ENCODE results near the gene PLEKHN1. TPM values are rescaled to one million over a fixed set of nuclear protein-coding genes. Genes with fewer than 3 reads are reported as not detected.
A peak's percentile ranks its signal among the peaks of the same experiment; 100 is the strongest.

Gene PLEKHN1
- total RNA-seq, 1 donor from 2014 or later: not detected

DNA sequence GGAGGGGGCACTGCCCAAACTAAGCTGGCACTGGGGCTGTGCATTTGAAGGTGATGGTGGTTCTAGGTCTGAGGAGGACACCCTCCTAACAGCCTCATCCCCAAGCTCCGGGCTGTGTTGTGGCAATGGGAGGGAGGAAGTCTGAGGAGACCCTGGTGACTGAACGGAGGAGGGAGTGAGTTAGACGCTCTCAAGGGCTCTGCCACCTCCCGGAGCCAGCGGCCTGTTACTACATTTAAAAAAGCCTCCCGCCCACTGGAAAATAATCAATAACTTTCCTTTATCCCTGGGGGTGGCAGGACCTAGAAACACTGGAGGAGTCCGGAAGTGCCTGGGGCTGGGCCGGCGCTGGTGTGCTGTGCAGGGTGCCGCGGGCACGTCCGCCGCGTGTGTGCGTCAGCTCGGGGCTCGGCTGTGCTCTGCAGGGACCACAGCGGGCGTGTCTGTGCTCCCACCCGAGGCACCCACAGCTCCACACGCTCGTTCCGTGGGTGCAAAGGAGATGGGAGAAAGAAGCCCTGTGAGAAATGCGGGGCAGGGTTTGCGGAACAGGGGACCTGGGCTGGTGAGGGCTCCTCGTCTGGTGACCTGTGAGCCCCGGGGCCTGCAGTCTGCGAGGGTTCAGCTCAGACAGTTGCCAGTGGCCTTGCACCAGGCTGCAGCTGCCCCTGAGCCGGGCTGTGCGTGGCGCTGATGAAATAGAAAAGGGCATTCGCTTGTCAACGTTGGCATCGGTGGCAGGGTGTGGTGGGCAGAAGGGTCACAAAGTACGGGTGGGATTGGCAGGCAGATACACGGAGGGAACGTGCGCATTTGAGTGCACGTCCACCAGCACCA, 37.2 kb upstream of the PLEKHN1 start:
- no peak for ATAC-seq (ENCODE audit: poor library complexity)
- intact Hi-C loops (cut with DNase I): no loop called here
- DNase-seq: no peak

DNA sequence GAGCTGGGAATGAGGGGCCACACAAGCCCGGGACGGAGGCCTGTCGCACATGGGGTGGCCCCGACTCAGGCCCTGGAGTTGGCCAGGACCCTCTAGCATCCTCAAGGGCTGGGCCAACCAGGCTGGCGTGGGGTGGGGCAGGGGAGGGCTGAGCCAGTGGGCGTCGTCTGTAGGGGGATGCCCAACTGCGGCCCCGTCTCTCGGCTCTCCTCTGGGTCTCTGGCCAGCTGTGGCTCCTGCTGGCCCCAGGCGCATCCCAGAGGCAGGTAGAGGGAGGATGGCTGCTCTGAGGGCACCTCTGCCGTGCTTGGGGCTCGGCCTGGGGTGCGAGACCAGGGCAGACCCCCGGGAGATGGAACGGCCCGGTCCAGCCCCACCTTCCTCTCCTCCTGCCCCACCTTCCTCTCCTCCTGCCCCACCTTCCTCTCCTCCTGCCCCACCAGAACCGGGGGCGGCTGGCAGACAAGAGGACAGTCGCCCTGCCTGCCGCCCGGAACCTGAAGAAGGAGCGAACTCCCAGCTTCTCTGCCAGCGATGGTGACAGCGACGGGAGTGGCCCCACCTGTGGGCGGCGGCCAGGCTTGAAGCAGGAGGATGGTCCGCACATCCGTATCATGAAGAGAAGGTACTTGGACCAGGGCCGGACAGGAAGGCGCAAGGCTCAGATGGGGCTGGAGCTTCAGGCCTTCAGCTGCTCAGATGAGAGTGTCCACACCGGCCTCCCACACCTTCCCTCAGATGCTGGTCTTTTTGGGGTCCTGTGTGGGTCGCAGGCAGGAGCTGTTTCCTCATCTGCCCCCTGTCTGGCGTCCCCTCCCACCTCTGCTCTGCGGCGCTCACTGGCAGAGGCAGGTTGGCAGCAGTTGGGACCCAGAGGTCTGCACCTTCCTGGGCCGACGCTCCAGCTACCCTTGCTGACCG, 36.3 kb upstream of the PLEKHN1 start:
- intact Hi-C loops (cut with DNase I): no loop called here

DNA sequence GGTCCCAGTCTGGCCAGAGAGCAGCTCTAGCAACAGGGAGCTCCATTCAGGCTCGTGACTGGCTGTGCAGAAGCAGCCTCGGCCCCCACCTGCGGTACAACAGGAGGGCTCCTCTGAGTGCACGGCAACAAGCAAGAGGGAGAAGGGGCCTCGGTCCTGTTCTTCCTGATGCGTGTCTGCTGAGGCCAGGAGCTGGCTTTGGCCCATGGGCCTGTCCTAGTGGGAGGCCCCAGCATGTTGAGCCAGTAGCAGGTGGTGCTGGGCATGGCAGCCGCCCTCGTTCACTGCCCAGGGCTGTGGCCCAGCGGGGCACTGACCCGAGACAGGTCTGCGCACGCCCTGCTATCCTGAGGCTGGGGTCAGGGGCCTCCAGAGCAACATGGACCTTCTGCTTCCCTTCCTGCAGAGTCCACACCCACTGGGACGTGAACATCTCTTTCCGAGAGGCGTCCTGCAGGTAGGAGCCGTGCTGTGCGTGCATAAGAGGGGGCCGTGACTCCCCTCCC, 35.6 kb upstream of the PLEKHN1 start:
- intact Hi-C loops (cut with DNase I): no loop called here
- DNase-seq: no peak
- ATAC-seq (ENCODE audit: poor library complexity): no peak

More for the DNA sequence above, 36.3 kb upstream of the PLEKHN1 start:
- ATAC-seq (ENCODE audit: poor library complexity) (no peak), DNase-seq (no peak)

- intact Hi-C loops (cut with DNase I): no loop called here
- DNase-seq (no peak), ATAC-seq (ENCODE audit: poor library complexity) (no peak)
Measured at GRCh38 chr1:931380-932172, 34.7 kb upstream of the PLEKHN1 start.

- no peak for ATAC-seq (ENCODE audit: poor library complexity)
- DNase-seq: no peak
- intact Hi-C loops (cut with DNase I): no loop called here
Measured at GRCh38 chr1:932173-932510, 34.1 kb upstream of the PLEKHN1 start.

DNA sequence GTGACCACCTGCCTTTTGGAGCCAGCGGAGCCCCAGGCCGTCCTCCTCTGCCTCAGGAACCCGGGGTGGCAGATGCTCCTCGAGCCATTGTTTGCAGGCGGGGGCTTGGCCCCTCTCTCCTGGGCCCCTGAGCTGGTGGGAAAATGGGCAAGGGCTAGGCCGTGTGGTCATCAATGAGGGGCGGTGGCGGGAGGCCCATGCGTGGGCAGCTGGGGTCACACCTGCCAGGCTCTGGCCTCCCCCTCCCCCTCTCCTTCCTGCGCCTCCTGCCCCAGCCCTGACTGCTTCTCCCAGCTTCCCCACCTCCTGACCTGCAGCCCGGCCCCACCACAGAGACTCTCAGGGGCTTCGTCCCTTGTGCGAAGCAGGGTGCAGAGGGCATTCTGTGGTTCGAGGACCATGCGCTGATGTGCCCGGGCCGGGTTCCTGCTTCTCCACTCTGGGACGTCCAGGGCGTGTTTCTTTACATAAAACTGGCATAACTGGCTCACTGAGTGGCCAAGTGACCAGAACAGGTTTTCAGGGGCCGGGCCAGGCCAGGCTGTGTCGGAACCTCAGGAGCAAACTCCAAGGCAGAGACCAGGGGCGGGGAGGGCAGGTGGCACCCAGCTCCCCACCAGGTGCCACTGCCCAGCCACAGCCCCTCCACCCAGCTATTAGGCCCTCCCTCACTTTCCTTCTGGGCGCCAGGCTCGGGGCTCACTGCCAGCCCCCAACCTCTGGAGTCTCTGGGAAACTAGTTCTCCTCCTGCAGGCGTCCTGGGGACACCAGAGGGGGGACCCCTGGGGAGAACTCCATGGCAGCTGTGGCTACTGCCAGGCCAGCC, 33.3 kb upstream of the PLEKHN1 start:
- no peak for DNase-seq
- no peak for ATAC-seq (ENCODE audit: poor library complexity)
- intact Hi-C loops (cut with DNase I): no loop called here

- DNase-seq (no peak), ATAC-seq (ENCODE audit: poor library complexity) (no peak)
- intact Hi-C loops (cut with DNase I): no loop called here
Measured at GRCh38 chr1:933603-933940, 32.7 kb upstream of the PLEKHN1 start.

DNA sequence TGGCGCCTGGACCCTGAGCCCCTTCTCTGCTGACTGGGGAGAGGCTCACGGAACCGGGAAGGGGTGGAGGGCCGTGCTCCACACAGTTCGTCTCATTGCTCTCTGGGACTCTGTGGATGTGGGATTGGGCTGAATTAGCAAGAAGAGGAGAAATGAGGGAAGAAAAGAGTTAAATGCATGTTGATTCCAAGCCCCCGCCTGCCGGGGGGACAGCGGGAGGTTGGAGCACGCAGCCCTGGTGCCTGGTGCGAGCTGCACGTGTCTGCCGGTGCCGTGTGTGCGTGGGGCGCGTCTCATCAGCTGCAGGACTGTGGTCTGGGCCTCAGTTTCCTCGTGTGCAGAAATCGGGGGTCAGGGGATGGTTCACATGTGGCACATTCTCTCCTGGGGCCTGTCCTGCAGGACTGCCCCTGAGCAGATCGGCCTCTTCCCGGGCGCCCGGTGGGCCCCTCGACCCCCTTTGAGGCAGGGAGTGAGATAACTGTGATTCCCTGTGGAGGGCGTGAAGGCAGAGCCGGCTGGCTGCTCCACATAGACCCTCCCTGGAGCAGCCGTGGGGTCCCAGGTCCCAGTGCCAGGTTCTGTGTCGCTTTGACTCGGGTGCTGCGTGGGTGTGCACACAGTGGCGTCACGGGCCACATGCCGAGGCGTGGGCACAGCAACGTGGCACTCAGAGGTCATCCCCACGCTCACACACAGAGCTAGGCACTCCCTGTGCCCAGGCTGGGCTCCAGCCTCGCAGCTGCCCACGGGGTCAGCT, 31.1 kb upstream of the PLEKHN1 start:
- intact Hi-C loops (cut with DNase I): no loop called here
- DNase-seq (no peak), ATAC-seq (ENCODE audit: poor library complexity) (no peak)

DNA sequence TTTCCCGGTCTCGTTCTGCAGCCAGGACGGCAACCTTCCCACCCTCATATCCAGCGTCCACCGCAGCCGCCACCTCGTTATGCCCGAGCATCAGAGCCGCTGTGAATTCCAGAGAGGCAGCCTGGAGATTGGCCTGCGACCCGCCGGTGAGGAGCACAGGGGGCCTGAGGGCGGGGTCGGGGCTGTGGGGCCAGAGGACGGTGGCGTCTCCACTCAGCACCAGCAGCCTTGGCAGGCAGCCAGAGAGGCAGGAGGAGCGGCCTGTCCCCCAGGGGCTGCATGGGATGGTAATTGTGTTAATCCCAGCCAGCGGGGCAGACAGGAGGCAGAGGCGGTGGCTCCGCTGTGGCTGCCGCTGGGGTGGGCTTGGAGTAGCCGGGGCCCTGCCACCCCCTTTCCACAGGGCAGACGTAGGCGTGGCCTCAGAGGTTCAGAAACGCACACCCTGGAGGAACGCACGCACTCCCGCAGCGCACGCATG, 30.5 kb upstream of the PLEKHN1 start:
- intact Hi-C loops (cut with DNase I): no loop called here
- ATAC-seq (ENCODE audit: poor library complexity): no peak
- DNase-seq: no peak

- intact Hi-C loops (cut with DNase I): no loop called here
- no peak for ATAC-seq (ENCODE audit: poor library complexity)
- DNase-seq: no peak
Measured at GRCh38 chr1:936348-937264, 29.7 kb upstream of the PLEKHN1 start.

DNA sequence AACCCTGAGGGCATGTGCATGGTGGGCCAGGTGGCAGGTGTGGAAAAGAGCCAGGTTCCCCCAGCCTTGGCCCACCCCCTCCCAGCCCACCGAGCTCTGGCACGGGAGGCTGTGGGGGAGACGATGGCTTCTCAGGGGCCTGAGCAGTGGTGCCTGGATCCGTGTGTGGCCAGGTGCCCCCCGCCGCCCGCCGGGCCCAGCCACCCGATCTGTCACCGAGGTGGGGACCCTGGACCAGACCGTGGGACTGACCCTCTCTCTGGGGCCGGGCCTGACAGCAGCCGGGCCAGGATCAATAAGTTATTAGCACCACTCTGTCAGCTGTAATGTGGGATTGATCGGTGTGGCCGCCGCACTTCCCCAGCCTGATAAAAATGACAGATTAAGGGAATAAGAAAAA, 28.8 kb upstream of the PLEKHN1 start:
- DNase-seq (no peak), ATAC-seq (ENCODE audit: poor library complexity) (no peak)
- intact Hi-C loops (cut with DNase I): no loop called here

- ATAC-seq (ENCODE audit: poor library complexity) (peak; percentile 63), DNase-seq (no peak)
- intact Hi-C loops (cut with DNase I): no loop called here
Measured at GRCh38 chr1:938088-938683, 28.1 kb upstream of the PLEKHN1 start.

DNA sequence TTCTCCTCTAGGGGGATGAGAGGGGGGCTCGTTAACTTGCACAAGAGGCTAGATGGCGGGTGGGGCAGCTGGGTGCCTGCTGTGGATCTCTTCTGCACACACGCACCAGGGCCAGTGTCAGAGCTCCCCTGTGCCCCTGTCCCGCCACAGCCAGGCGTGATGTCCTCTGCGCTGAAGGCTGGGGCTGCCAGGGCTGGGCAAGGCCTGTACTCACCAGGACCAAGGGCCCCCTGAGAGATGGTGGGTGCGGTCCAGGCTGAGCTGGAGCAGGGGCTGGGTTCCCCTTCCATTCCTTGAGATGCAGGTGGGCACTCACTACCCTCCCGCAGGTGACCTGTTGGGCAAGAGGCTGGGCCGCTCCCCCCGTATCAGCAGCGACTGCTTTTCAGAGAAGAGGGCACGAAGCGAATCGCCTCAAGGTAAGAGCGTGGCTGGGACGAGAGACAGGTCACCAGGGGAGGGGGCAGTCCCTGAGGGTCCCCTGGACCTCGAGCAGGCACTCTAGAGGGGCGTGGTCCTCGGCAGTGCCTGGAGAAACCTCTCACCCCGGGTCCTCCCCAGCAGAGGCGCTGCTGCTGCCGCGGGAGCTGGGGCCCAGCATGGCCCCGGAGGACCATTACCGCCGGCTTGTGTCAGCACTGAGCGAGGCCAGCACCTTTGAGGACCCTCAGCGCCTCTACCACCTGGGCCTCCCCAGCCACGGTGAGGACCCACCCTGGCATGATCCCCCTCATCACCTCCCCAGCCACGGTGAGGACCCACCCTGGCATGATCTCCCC, 27.4 kb upstream of the PLEKHN1 start:
- DNase-seq (no peak), ATAC-seq (ENCODE audit: poor library complexity) (no peak)
- intact Hi-C loops (cut with DNase I): no loop called here

GRCh38 chr1:939511-940106, 26.7 kb upstream of the PLEKHN1 start:
- intact Hi-C loops (cut with DNase I): no loop called here
- ATAC-seq (ENCODE audit: poor library complexity) (no peak), DNase-seq (no peak)
